WTC11 (cell line): ENCODE results near the gene DDX4.
A peak's percentile ranks its signal among the peaks of the same experiment; 100 is the strongest.

ENCODE experiments used
- E2F1 ChIP-seq: sonication (generic); formaldehyde crosslinking; IDR thresholded peaks from 2 replicates; pipeline ENCODE4 v1.8.0; 2022; ENCODE audit warnings: mild to moderate bottlenecking, missing genetic modification reagents
- KAT7 ChIP-seq: sonication (generic); formaldehyde crosslinking; IDR thresholded peaks from 2 replicates; pipeline ENCODE4 v1.8.1; 2023; ENCODE audit warnings: missing genetic modification reagents, mild to moderate bottlenecking, borderline replicate concordance
- TEAD1 ChIP-seq: sonication (generic); formaldehyde crosslinking; IDR thresholded peaks from 2 replicates; pipeline ENCODE4 v1.8.0; 2022; ENCODE audit warnings: mild to moderate bottlenecking, missing genetic modification reagents
- TF ChIP-seq, protein P1 (sequence below): fragments of 200-600 bp; IDR thresholded peaks from 2 replicates; pipeline ENCODE4 v1.8.0; 2022; ENCODE audit warnings: antibody characterized with exemption
- TF ChIP-seq, protein P2 (sequence below): sonication (generic); formaldehyde crosslinking; IDR thresholded peaks from 2 replicates; pipeline ENCODE4 v1.8.1; 2023; ENCODE audit warnings: mild to moderate bottlenecking, moderate library complexity, missing genetic modification reagents

GRCh38 chr5:55694152-55694830 lies 43.6 kb upstream of the DDX4 start:
- TF ChIP-seq, protein P1, sequence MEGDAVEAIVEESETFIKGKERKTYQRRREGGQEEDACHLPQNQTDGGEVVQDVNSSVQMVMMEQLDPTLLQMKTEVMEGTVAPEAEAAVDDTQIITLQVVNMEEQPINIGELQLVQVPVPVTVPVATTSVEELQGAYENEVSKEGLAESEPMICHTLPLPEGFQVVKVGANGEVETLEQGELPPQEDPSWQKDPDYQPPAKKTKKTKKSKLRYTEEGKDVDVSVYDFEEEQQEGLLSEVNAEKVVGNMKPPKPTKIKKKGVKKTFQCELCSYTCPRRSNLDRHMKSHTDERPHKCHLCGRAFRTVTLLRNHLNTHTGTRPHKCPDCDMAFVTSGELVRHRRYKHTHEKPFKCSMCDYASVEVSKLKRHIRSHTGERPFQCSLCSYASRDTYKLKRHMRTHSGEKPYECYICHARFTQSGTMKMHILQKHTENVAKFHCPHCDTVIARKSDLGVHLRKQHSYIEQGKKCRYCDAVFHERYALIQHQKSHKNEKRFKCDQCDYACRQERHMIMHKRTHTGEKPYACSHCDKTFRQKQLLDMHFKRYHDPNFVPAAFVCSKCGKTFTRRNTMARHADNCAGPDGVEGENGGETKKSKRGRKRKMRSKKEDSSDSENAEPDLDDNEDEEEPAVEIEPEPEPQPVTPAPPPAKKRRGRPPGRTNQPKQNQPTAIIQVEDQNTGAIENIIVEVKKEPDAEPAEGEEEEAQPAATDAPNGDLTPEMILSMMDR: 0 out of 2 replicates have a peak, but pooled peaks have one; percentile 16
- TF ChIP-seq, protein P2, sequence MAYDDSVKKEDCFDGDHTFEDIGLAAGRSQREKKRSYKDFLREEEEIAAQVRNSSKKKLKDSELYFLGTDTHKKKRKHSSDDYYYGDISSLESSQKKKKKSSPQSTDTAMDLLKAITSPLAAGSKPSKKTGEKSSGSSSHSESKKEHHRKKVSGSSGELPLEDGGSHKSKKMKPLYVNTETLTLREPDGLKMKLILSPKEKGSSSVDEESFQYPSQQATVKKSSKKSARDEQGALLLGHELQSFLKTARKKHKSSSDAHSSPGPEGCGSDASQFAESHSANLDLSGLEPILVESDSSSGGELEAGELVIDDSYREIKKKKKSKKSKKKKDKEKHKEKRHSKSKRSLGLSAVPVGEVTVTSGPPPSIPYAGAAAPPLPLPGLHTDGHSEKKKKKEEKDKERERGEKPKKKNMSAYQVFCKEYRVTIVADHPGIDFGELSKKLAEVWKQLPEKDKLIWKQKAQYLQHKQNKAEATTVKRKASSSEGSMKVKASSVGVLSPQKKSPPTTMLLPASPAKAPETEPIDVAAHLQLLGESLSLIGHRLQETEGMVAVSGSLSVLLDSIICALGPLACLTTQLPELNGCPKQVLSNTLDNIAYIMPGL (CRISPR knock-in tag): no peak
- no peak for TF ChIP-seq KAT7 (CRISPR knock-in tag)
- no peak for TF ChIP-seq E2F1 (CRISPR knock-in tag)
- TF ChIP-seq TEAD1 (CRISPR knock-in tag): no peak
